Gastrocnemius medialis (tissue), 4 donors: Measurements from ENCODE around the gene TMEM63C.

Experiments used
- CTCF ChIP-seq, 5 experiments: fragments of 450-650 bp in 3 of 5; fragments of 200-600 bp in 2 of 5; sonication (generic) in 2 of 5; IDR thresholded peaks in 4 of 5; conservative IDR thresholded peaks in 1 of 5; 1 replicate in 4 of 5; 2 replicates in 1 of 5; pipeline ENCODE4 v1.5.1; 2016 to 2019; ENCODE audit warnings: antibody characterized with exemption in 5 of 5, mild to moderate bottlenecking in 3 of 5, moderate library complexity in 3 of 5
- POLR2A ChIP-seq, 2 donors: fragments of 450-650 bp; IDR thresholded peaks; one replicate each; pipeline ENCODE4 v1.6.1; 2017; ENCODE audit warnings: antibody characterized with exemption in 2 of 2, mild to moderate bottlenecking in 2 of 2, moderate library complexity in 2 of 2

- TF ChIP-seq CTCF (IDR thresholded peaks at IDR 0.05 in 4 of 5, conservative IDR thresholded peaks at IDR 0.05 in 1 of 5) (no peak), POLR2A (IDR thresholded peaks at IDR 0.05) (no peak)
These were observed 124.8 kb downstream of the TMEM63C start for GRCh38 chr14:77306416-77306815.
